Right hindlimb (tissue), 1 donor: ENCODE data around the gene DPEP2.
A peak's percentile ranks its signal among the peaks of the same experiment; 100 is the strongest.
"Not testable (repeated sequence)": the region's sequence is repeated elsewhere in the genome, so short reads cannot be mapped to it uniquely, and the experiment has no call there.

ENCODE experiments used
- DNase-seq: peaks from one replicate; pipeline ENCODE4 v3.0.0-alpha.2; 2018

Gene DPEP2, protein sequence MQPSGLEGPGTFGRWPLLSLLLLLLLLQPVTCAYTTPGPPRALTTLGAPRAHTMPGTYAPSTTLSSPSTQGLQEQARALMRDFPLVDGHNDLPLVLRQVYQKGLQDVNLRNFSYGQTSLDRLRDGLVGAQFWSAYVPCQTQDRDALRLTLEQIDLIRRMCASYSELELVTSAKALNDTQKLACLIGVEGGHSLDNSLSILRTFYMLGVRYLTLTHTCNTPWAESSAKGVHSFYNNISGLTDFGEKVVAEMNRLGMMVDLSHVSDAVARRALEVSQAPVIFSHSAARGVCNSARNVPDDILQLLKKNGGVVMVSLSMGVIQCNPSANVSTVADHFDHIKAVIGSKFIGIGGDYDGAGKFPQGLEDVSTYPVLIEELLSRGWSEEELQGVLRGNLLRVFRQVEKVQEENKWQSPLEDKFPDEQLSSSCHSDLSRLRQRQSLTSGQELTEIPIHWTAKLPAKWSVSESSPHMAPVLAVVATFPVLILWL

DNA sequence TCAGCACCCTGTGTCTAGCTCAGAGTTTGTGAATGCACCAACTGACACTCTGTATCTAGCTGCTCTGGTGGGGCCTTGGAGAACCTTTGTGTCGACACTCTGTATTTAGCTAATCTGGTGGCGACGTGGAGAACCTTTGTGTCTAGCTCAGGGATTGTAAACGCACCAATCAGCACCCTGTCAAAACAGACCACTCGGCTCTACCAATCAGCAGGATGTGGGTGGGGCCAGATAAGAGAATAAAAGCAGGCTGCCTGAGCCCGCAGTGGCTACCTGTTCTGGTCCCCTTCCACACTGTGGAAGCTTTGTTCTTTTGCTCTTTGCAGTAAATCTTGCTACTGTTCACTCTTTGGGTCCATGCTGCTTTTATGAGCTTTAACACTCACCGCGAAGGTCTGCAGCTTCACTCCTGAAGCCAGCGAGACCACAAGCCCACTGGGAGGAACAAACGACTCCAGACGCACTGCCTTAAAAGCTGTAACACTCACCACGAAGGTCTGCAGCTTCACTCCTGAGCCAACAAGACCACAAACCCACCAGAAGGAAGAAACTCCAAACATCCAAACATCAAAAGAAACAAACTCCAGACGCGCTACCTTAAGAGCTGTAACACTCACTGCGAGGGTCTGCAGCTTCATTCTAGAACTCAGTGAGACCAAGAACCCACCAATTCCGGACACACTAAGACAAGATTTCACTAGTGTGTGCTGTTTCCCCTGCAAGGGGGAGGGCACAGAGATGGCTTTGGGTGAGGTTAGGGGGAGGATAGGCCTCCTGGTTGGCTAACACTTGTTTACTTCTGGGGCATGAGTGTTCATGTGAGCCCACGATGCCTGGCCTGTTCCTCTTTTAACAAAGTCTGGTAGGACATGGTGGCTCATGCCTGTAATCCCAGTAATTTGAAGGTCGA is at the start of gene DPEP2:
Gene DPEP2 (minus strand): TSS at position 706 of the 910 bp plus-strand sequence. CDS start 6,272 bp downstream, outside the sequence.
- not testable (repeated sequence) for DNase-seq

DNA sequence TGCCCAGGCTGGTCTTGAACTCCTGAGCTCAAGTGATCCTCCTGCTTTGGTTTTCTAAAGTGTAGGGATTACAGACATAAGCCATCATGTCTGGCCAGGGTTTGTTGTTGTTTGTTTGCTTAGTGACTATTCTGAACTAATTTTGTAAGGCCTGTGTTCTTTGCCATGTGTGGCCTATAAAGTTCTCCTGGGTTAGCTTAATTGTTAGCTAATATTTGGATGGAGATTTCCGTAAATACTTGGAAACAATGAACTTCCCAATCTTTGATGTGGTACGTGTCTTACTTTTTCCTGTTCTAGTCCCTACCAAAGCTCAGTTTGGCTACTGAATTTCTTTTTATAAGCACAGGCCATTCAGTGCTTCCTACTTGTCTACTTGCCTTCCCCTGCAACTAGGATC is 48.7 kb upstream of the DPEP2 start:
- no peak for DNase-seq

DNA sequence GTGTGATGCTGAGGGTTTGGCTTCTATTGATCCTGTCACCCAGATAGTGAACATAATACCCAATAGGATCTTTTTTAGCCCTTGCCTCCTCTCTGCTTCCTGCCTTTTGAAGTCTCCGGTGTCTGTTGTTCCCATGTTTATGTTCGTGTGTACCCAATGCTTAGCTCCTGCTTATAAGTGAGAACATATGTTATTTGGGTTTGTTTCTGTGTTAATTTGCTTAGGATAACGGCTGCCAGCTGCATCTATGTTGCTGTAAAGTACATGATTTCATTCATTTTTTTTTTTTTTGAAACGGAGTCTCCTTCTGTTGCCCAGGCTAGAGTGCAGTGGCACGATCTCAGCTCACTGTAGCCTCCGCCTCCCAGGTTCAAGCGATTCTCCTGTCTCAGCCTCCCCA is 46.8 kb upstream of the DPEP2 start:
- DNase-seq, result no peak

DNA sequence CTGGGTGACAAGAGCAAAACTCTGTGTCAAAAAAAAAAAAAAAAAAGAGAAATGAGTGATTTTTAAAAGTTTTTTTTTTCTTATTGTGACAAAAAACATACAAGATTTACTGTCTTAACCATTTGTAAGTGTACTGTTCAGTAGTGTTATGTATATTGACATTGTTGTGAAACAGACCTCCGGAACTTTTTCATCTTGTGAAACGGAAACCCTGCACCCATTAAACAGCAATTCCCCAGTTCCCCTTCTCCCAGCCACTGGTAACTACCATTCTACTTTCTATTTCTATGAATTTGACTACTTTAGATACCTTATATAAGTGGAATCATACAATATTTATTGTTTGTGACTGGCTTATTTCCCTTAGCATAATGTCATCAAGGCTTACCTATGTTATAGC is 42.5 kb upstream of the DPEP2 start:
- no peak for DNase-seq

DNA sequence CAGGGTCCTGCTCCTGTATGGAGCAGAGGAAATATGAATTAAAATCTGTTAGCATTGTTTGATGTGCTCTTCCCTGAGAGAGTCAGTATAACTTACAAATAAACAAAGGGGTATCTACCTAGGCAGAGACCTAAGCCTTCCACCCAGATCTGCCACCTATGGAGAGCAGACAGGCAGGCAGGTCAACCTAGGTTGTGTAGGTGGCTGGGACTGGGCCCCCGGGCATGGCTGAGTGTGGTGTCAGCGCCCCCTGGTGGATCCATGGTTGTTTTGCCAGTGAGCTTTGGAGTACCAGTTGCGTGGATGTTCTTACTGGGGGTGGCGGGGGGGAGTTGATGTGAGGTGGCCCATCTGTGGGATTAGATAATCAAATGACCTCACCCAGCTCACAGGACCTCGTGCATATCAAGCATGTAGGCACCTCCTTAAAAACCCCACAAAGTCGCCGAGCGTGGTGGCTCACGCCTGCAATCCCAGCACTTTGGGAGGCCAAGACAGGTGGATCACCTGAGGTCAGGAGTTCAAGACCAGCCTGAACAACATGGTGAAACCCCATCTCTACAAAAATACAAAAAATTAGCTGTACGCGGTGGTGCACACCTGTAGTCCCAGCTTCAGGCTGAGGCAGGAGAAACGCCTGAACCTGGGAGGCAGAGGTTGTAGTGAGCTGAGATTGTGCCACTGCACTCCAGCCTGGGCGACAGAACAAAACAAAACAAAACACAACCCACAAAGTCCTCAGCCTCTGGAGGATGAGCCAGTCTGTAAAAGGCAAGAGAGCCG is 41.4 kb upstream of the DPEP2 start:
- peak; percentile 76 for DNase-seq

DNA sequence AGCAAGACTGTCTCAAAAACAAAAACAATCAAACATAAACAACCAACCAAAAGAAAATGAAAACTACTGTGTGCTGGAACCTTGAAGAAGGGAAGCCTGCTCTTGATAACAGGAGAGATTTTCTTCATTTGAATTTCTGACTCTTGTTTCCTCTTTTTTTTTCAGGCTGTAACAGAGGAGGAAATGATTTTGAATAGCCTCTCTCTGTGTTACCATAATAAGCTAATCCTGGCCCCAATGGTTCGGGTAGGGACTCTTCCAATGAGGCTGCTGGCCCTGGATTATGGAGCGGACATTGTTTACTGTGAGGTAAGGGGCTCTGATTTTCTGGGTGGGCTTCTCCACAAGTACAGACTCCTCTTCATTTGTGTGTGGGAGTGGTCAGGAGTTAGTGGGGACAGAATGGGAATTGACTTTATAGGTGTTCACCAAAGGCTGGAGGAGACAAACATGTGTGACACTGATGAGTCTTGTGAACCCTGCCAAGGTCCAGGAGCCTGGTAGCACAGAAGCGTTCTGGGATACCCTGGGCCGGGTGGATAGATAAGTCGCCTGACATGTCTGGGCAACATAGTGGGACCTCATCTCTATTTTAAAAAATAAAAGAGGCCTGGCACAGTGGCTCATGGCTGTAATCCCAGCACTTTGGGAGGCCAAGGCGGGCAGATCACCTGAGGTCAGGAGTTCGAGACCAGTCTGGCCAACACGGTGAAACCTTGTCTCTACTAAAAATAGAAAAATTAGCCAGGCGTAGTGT is 38.7 kb upstream of the DPEP2 start:
- DNase-seq, result no peak

DNA sequence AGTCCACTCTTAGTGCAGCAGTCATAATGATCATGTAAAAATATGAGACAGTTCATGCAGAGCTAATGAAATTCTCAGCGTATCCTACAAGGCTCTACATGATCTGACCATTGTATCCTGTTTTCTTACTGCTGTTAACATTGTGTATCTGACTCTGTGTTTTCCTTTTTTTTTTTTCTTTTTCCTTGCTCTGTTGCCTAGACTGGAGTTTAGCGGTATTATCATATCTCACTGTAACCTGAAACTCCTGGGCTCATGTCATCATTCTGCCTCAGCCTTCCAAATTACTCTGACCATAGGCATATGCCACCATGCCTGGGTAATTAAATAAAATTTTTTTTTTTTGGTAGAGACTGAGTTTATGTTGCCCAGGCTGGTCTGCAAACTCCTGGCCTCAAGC is 35.9 kb upstream of the DPEP2 start:
- no peak for DNase-seq

DNA sequence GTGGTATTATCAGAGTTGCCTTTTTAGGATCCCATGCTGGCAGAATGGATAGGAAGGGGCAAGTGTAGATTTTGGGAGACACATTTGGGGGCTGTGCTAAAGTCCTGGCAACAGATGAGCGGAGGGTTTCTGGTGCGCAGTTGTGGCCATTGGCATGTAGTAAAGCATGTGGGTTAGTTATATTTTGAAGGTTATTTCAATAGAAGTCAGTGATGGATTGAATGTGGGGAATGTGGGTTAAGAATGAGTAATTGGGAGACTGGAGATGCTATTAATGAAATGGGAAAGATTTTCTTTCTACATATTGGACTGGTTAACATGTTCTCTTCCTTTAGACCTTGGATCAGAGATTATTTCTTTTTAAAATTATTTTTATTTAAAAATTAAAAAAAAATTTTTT is 33.8 kb upstream of the DPEP2 start:
- no peak for DNase-seq

DNA sequence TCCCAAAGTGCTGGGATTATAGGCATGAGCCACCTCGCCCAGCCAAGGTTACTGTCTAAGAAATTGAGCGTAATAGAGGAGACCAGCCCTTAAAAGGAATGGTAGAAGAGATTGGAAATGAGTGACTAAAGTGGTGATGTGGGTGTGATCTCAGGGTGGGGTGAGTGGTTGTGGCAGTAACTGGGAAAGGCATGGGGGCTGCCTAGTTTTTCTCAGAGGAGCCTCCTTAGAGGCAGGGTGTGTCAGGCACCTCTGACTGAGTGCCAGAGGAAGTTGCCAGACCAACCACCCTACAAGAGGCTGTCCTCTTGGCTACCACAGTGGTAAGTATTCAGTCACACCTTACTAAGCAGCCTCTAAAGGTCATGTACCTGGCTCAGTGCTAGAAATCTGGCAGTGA is 32.7 kb upstream of the DPEP2 start:
- DNase-seq, result no peak

DNA sequence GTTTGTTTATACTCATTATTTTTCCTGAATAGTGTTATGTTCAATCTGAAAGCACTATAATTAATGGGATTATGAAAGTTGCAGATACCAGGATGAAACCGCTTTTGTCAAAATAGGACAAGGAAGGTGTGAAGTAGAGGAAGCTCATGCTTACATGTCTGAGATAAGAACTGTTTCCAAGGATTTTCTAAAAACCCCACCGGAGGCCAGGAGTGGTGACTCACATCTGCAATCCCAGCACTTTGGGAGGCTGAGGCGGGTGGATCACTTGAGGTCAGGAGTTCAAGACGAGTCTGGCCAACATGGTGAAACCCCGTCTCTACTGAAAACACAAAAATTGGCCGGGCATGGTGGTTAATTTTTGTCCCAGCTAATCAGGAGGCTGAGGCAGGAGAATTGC is 30.8 kb upstream of the DPEP2 start:
- DNase-seq, result not testable (repeated sequence)

DNA sequence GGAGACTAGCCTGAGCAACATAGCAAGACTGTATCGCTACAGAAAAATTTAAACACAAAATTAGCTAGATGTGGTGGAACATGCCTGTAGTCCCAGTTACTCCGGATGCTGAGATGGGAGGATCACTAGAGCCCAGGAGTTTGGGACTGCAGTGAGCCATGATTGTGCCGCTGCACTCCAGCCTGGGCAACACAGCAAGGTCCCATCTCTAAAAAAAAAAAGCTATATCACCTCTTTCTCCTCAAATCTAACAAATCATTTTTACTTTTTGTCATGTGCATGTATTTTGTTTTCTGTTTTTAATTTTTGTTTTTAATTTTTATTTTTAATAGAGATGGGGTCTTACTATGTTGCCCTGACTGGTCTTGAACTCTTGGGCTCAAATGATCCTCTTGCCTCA is 29.7 kb upstream of the DPEP2 start:
- no peak for DNase-seq

DNA sequence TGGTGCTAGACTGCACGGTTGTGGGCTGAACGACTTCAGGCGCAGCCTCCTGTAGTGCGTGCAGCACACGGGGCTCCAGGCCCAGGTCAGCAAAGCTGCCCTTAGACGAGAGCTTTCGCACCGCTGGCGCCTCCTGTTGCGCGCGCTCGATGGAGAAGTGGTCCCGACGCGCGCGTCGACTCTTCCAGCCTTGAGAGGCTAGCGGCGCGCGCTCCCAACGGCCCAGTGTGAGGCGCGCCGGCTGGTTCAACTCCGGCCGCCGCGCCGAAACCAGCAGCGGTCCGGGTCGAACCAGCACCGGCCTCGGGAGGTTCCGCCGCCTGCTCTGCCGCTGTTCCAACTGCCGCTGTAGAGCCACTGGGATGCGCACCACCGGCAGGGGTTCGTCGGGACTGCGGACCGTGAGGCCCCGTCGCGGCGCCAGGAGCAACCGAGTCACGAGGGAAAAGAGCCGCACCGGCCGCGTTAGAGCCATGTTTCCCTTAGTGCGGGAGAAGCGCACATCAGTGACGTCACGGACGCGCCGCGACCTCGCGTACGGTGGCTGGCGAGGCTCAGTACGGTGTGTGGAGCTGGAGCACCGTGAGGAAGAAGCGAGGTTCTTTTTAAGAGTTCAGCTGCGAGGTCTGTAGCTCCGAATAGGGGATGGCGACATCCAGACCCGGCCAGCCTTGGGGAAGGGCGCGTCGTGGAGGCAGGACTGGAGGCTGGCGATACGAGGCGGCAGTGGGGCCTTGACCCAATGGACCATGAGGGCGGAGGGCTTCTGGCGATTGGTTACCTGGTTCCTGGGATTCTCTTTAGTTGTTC is 23.6 kb upstream of the DPEP2 start, which contains the start of the genes DDX28 and DUS2:
Gene DDX28 (minus strand): TSS at position 505 of the 810 bp plus-strand sequence. CDS start 30 bp downstream, at position 475.
Gene DUS2 (plus strand): TSS at position 557 of the 810 bp plus-strand sequence. CDS start 14,740 bp downstream, outside the sequence.
- DNase-seq, result peak; percentile 96

DNA sequence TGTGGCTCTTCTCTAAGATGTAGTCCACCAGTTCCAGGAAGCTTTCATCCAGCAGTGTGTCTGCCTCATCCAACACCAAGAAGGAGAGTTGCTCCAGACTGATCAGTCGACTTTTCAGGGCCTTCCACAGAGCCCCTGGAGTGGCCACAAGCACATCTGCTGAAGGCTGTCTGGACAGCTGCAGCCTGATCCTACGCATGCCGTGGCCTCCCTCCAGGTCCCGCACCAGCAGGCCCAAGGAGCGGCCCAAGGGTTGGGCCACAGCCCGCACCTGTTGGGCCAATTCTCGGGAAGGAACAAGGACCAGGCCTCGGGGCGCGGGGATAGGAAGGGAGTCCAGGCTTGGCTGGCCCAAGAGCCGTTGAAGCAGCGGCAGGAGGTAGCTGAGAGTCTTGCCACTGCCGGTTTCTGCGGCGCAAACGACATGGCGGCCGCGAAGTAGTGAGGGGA is 23.0 kb upstream of the DPEP2 start:
- DNase-seq, result no peak

DNA sequence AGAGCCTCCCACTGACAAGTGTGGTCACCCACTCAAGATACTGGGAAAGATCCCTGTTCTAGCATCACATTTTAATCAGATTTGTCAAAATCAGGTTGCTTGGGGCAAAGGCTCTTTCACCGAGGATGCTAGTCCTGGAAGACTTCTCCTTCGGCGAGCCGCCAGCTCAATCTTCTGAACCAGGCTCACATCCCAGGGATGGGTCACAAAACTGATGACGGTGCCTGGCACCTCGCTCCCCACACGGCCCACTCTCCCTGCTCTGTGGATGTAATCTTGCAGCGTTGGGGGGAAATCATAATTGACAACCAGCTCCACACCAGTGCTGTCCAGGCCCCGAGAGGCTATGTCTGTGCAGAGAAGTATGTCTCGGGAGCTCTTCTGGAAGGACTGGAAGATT is 22.2 kb upstream of the DPEP2 start:
- no peak for DNase-seq

DNA sequence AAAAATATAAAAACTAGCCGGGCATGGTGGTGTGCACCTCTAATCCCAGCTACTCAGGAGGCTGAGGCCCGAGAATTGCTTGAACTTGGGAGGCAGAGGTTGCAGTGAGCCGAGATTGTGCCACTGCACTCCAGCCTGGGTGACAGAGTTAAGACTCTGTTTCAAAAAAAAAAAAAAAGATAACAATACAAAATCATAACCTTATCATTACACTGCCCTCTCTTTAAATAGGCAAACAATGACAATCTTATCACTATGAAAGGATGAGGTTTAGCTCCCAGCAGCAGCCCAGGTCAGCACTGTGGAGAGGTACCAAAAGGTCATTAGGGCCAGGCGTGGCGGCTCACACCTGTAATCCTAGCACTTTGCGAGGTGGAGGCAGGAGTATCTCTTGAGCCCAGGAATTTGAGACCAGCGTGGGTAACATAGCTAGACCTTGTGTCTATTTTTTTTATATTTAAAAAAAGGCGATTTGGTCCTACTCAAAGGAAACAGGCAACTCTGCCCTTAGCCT is 19.9 kb upstream of the DPEP2 start:
- no peak for DNase-seq

DNA sequence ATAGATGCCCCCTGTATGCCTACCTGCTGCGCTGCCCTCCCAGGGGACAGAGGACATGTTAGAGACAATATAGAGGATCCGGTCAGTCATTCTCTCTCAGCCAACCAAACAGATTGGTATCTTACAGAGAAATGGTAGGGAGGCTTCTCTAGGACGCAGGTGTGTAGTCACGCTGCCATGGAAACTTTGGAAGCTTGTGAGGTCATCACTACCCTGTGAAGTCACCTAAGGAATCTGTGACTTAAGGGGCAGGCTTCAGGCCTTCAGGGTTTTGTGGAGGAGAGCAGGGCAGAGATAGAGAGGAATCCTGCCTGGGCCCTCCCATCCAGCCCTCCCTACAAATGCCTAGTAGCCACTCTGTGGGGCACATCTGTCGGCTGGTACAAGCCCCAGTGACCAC is 16.4 kb upstream of the DPEP2 start, which contains the start of gene DPEP2NB:
Gene DPEP2NB (minus strand): TSS at position 231 of the 400 bp plus-strand sequence. CDS start 141 bp downstream, at position 90.
- DNase-seq, result no peak

DNA sequence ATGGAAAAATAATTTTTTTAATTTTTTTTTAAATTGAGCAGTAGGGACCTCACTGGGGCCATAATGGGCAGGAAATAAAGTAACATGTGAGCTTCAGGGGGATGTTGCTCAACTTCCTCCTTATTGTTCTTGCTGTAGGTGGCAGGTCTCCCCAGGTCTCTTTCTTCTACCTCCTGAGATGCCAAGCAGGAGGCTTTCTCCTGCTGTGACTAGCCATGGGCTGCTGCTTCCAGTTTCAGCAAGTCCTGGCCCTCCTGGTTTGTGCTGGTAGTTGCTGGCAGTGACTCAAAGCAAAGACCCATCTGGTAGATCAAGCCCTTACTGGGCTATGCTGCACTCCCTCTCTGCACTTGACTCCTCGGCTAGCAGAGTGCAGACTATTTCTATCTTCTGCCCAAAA is 14.2 kb upstream of the DPEP2 start:
- no peak for DNase-seq

DNA sequence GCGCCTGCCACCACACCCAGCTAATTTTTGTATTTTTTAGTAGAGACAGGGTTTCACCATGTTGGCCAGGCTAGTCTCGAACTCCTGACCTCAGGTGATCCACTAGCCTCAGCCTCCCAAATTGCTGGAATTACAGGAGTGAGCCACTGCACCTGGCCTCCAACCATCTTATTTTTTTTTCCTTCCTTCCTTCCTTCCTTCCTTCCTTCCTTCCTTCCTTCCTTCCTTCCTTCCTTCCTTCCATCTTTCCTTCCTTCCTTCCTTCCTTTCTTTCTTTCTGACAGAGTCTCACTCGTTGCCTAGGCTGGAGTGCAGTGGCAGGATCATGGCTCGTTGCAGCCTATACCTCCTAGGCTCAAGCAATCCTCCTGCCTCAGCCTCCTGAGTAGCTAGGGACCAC is 10.6 kb upstream of the DPEP2 start:
- not testable (repeated sequence) for DNase-seq

DNA sequence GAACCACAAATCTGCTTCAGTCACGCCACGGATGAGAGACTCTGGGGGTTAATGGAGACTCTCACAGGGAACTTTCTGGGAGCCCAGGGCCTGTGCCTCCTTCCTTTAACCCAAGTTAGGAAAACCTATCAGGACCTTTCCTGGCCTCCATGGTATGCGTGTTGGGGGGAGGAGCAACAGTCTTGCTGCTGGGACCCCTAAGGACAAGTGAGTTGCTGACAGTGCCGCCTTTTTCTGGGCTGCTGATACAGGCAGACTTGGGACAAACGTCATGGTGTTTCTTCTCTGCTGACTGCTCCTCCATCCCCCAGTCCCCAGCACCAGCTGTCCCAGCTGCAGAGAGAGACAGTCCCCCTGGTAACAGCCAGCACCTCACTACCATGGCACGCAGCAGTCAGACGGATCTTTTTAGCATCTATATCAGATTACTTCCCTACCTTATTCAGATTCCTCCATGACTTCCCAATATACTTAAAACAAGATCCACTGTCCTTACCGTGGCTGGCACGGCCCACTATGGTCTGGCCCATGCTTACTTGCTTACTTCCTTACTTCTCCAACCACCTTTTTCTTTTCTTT is 10.0 kb upstream of the DPEP2 start:
- DNase-seq, result no peak

DNA sequence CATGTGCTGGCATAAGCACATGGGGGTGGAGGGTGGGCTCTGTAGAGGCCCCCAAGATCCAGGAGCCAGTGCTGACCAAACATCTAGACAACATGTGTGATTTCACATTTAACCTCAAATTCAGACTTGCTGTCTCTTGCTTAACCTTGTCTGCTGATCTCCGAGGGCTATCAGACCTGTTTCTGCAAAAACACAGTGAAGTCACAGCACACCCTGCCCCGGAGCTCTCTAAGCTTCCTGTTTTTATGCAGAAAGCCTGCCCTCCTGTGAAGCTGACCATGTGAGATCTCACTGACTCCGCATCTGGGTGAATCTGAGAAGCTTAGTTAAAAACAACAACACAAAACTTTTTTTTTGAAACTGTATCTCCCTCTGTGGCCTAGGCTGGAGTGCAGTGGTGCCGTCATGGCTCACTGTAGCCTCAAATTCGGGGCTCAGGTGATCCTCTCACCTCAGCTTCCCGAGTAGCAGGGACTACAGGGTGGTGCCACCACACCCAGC is 6.6 kb upstream of the DPEP2 start:
- no peak for DNase-seq
